ENCODE data around the gene PHACTR1.
A peak's percentile ranks its signal among the peaks of the same experiment; 100 is the strongest.

The PHACTR1 gene

DNA sequence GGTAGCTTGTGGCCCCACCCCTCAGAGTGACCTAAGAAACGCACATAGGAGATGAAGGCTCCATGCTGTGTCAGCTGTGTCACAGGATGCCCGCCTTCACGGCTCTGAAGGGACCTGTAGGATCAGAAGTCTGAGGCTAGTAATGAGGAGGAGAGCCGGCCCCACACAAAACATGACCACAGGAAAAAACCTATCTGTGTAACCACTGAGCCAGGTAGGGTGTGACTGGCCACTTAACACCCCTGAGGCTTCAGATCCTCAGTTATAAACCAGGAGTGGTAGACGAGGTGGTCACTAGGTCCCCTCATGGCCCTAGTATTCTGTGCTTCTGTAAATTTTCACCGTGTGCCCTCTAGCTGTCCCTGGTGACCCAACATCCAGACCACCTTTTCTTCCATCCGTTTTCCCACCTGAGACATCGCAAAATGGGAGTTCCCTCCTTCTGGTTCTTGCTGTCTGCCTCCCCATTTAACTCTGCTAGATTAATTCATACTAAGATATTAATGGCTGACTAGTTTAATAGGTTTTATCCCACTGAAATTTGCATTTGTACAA is 558.9 kb downstream of the PHACTR1 start:
- no peak for DNase-seq

GRCh38 chr6:13277231-13277630 is 560.7 kb downstream of the PHACTR1 start:
- DNase-seq, result no peak

- DNase-seq, result peak; percentile 26
These were observed 561.6 kb downstream of the PHACTR1 start for GRCh38 chr6:13278164-13278563.

- DNase-seq, result no peak
These were observed 562.4 kb downstream of the PHACTR1 start for GRCh38 chr6:13278991-13279390.

DNA sequence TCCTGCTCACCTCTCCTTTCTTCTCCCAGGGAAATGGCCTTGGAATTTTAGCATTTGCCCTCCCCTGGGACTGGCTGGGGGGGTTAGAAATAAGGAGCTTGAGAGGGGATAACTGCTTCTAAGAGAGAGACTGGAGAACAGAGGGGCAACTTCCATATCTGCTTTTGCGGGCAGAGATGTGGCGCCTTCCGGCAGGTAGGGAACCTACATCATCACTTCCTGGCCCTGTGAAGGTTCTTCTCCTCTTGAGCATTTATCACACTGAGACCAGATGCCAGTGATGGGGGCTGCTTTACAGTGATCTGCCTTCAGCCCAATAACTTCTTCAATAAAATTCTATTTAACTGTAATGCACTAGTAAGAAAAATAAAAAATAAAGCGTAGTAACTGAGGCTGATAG is 563.7 kb downstream of the PHACTR1 start:
- DNase-seq, result no peak

- DNase-seq, result no peak
These were observed 565.1 kb downstream of the PHACTR1 start for GRCh38 chr6:13281686-13282085.

DNA sequence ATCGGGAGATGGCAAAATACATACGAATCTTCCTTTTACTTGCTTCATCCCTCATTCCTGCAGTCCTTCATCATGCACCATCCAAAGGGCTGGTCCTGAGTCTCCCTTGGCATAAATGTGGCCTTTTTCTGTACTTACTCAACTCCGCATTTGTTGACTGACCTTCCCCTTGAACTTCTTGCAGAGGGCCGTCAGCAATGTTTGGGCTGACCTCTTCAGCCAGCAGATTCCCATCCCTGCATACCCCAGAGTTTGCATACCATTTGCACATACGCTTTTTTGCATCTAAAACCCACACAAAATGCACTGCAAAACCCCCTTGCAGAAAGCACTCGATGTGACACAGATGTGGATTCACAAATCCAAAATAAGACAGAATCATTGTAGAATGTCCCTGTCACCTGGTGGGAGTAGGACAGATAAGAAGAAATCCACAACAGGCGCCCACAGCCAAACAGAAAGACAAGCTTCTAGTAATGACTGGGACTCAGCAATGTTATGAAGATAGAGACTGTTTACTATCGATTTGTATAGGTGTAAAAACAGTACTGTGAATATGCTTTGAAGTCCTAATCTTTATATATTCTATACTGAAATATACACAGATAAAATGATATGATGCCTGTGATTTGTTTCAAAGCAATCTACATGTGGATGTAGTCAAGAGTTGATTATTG is 566.0 kb downstream of the PHACTR1 start:
- DNase-seq, result no peak

DNA sequence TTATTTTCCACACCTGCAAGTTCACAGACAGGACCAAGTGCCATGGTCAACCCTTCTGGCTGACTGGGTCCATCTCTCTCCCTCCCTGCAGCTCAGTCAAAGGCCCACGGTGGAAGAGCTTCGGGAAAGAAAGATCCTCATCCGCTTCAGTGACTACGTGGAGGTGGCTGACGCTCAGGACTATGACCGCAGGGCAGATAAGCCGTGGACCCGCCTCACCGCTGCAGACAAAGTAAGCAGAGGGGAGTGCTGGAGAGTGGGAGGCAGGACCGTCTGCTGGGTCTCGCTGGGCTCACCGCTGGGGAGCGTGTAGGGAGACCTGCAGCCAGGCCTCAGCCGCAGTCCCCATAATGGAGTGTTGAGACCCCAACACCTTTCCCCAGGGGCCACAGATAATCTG is 566.8 kb downstream of the PHACTR1 start:
- no peak for DNase-seq

DNA sequence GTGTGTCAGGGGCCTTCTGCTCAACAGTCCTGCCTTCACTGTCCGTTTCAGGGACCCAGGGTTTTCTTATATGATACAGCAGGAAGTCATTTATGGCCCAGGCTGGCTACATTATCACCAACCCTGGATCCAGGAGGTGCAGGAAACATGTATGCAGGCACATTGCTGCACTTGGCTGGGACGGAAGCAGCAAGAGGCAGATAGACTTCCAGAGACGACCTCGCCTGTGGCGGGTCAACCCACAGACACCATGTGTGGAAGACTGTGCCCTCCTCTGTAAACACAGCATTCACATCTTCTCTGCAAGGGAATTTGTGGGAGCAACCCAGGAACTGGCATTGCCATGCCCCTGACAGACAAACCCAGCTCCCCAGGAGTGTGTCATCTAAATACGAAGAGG is 568.1 kb downstream of the PHACTR1 start:
- no peak for DNase-seq

DNA sequence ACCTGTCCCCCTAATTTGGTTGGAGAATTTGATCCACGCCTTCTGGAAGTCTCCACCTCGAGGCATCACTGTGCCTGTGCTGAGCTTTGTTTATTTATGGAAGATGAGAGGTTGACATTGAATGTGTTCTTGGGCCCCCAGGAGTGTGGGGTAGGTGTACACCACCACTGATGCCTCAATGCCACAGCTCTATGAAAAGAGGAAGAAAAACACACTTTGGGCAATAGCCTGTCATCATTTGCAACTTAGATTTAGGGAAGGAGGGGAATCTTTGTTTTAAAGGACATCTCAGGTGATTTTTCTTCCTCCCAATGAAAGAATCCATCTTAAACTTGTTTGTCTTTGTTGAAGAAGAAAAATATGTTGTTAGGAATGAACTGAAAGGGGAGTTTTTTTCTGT is 569.1 kb downstream of the PHACTR1 start:
- DNase-seq, result no peak

- DNase-seq, result no peak
These were observed 569.6 kb downstream of the PHACTR1 start for GRCh38 chr6:13286181-13286580.

DNA sequence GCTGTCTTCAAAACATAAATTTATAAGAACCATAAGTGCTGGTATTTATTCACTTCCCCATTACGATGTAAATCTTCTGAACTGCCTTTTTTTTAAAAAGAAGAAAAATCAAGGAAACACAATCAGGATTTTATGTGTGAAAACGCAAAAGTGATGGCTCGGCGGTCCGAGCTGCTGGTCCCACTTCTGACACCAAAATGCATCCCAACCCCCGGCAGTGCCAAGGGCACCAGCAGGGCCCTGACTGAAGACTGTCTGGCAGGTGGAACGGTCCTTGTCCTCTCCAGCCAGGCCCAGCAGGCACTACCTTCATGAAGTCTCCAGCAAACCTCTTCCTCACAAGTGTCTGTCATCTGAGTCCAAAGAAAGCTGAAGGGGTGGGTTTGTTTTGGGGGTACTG is 570.5 kb downstream of the PHACTR1 start:
- no peak for DNase-seq

- DNase-seq, result no peak
These were observed 571.9 kb downstream of the PHACTR1 start for GRCh38 chr6:13288481-13288880.

DNA sequence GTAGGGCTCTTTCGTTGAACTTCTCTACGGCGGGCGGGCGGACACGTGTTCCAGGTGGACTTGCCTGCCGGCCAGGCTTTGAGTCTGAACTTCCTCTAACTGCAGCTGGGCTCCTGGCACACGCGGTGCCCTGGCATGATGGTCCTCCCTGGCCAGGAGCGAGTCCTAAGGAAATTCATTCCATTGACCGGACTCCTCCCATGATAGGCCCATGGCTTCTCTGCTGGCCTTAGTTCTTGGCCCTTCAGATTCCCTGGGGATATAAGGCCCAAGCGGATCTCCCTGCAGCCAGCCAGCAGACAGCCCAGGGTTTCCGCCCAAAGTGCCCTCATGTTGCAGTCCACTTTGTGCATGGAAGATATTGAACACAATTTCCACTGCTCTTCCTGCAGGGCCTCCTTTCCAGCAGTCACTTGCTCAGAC is 572.4 kb downstream of the PHACTR1 start:
- DNase-seq, result no peak

DNA sequence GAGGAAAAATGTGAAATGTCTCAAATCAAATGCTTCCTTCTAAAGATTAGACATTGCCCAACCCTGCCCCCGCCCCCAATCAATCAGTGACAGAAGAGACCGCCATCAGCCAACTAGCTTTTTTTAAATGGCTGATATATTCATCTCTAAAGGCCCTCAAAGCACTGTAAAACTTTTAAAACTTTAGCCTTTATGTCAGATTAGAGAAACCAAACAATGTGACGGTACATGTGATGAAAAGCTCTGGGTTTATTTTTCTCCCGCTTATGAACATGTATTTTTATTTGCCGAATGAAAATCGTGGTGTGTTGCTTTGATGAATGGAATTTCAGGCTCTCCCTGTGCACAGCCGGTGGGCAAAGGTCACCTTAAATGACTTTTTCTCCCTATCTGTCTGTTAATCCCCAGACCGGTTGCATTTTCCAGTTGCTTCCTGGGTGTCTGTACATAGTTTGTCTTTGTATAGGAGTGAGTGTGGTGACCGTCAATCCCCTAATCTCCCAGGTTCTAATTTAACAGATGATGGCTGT is 573.3 kb downstream of the PHACTR1 start:
- no peak for DNase-seq

DNA sequence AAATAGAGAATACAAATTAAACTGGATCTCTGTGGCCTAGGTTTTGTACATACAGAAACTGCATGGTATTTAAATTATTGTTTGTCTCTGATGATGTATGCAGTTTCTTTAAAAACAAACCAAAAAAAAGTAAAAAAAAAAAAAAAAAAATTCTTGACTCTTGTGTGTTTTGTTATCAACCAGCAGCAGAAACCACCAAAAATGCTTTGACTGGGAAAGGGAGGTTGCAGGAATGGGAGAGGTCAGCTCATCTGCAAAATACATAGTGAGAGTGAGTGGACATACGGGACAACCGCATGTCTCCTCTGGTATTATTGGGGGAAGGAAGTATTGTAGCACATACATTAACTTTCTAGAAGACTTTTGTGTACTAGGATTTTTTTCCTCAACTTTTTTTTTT is 573.8 kb downstream of the PHACTR1 start:
- no peak for DNase-seq

DNA sequence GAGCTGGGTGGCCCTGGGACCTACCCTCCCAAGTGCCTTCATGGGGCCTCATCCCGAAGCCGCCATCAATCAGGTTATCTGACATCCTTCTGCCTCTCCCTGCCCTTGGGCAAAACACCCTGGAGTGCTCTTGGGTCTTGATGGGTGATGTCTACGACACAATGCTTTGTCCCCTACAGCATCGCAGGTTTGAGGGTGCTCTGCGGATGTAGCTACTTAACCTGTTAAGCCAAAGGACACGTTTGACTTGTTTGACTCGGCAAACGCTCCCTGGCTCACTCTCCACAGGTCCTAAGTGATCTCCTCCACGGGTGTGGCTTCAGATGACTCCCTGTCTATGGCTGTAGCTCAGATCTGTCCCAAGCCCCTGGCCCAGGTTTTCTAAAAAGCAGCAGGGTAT is 576.2 kb downstream of the PHACTR1 start:
- no peak for DNase-seq

DNA sequence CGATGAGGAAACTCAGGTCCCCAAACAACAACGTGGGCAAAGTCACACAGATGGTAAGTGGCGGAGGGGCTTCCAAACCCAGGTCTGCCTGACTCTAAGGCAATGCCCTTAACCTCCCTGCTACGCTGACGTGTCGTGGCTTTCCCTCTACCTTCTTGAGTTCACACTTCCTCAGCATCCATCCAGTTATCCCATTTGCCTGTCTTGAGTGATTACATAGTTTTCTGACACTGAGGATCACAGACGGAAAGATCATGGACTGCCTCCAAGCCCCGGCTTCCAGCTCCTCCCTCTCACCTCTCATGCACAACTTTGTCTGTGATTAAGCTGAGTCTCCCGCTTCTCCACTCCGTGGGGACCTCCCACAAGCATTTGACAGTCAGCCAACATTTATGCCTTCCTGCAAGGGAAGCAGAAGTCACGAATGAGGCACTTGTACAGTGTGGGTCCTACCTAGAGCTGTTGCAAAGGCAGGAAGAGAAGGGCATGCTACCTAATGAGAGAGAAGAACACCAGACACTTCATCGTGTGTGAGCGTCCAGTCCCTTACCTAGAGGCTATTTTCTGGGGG is 578.0 kb downstream of the PHACTR1 start:
- DNase-seq, result no peak

DNA sequence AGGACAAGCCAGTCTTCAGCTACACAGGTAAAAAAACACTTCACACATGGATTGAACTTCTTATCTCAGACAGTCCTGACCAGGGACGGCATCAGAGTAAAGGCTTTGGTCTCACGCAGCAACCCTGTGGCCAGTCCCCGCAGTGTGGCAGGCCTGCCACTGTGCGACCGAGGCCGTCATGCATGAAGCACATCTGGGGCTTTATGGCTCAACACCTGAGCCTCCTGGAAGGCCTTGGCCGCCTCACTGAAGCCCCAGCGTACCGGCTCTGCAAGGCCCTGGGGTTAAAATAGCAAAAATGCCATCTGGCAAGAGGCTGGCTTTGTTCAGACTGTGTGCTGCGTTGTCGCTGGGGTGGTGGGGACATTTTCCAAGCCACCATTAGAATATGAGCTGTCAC is 579.0 kb downstream of the PHACTR1 start:
- no peak for DNase-seq

GRCh38 chr6:13296536-13296997 is 580.0 kb downstream of the PHACTR1 start:
- DNase-seq, result no peak

- DNase-seq, result no peak
These were observed 580.8 kb downstream of the PHACTR1 start for GRCh38 chr6:13297391-13297790.

DNA sequence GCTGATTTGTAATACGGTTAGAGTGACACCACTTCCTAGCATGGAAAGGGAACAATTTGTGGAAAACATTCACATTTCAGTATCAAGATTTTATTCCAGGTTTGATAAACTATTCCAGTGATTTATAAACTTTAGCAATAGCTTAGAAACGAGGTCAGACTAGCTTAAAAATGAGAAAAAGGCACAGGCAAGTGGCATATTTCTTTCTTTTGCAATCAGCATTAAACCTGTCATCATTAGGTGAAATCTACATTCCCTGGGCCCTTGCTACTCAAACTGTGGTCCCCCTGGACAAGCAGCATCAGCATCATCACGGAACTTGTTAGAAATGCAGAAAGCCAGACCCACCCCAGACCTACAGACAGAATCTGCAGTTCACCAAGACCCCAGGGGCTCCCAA is 581.9 kb downstream of the PHACTR1 start:
- DNase-seq, result no peak

- no peak for DNase-seq
These were observed 582.8 kb downstream of the PHACTR1 start for GRCh38 chr6:13299403-13299821.

GRCh38 chr6:13299918-13300317 is 583.4 kb downstream of the PHACTR1 start:
- no peak for DNase-seq
